ENCODE data around the gene LRRC53.

LRRC53 gene

GRCh38 chr1:74504125-74504932 is 8.1 kb downstream of the LRRC53 start:
- DNase-seq (ENCODE audit: low read depth in 1 of 2, low spot score in 1 of 2) = no peak

GRCh38 chr1:74502858-74503257 is 9.6 kb downstream of the LRRC53 start:
- DNase-seq (ENCODE audit: low read depth in 1 of 2, low spot score in 1 of 2) = no peak

GRCh38 chr1:74502432-74502831 is 10.0 kb downstream of the LRRC53 start:
- DNase-seq (ENCODE audit: low read depth in 1 of 2, low spot score in 1 of 2) = no peak

GRCh38 chr1:74498901-74499300 is 13.5 kb downstream of the LRRC53 start:
- no peak for DNase-seq (ENCODE audit: low read depth in 1 of 2, low spot score in 1 of 2)

- no peak for DNase-seq (ENCODE audit: low read depth in 1 of 2, low spot score in 1 of 2)
These were observed 15.7 kb downstream of the LRRC53 start for GRCh38 chr1:74496669-74497068.

GRCh38 chr1:74486036-74486435 is 26.4 kb downstream of the LRRC53 start:
- DNase-seq (ENCODE audit: low read depth in 1 of 2, low spot score in 1 of 2) = no peak

GRCh38 chr1:74485622-74486021 is 26.8 kb downstream of the LRRC53 start:
- DNase-seq (ENCODE audit: low read depth in 1 of 2, low spot score in 1 of 2) = no peak

- DNase-seq (ENCODE audit: low read depth in 1 of 2, low spot score in 1 of 2) = no peak
These were observed 30.8 kb downstream of the LRRC53 start for GRCh38 chr1:74481607-74482006.

GRCh38 chr1:74480068-74480467 is 32.3 kb downstream of the LRRC53 start:
- DNase-seq (ENCODE audit: low read depth in 1 of 2, low spot score in 1 of 2) = no peak

- no peak for DNase-seq (ENCODE audit: low read depth in 1 of 2, low spot score in 1 of 2)
These were observed 33.4 kb downstream of the LRRC53 start for GRCh38 chr1:74478979-74479378.

- DNase-seq (ENCODE audit: low read depth in 1 of 2, low spot score in 1 of 2) = no peak
These were observed 37.8 kb downstream of the LRRC53 start for GRCh38 chr1:74474585-74474984.

- DNase-seq (ENCODE audit: low read depth in 1 of 2, low spot score in 1 of 2) = no peak
These were observed 40.9 kb downstream of the LRRC53 start for GRCh38 chr1:74471470-74471869.

GRCh38 chr1:74470936-74471335 is 41.5 kb downstream of the LRRC53 start:
- DNase-seq (ENCODE audit: low read depth in 1 of 2, low spot score in 1 of 2) = no peak

- no peak for DNase-seq (ENCODE audit: low read depth in 1 of 2, low spot score in 1 of 2)
These were observed 42.2 kb downstream of the LRRC53 start for GRCh38 chr1:74470251-74470650.

GRCh38 chr1:74468982-74469603 is 43.3 kb downstream of the LRRC53 start:
- DNase-seq (ENCODE audit: low read depth in 1 of 2, low spot score in 1 of 2) = no peak

- DNase-seq (ENCODE audit: low read depth in 1 of 2, low spot score in 1 of 2) = no peak
These were observed 44.5 kb downstream of the LRRC53 start for GRCh38 chr1:74467786-74468377.

- DNase-seq (ENCODE audit: low read depth in 1 of 2, low spot score in 1 of 2) = no peak
These were observed 47.2 kb downstream of the LRRC53 start for GRCh38 chr1:74465193-74465681.

GRCh38 chr1:74464037-74464436 is 48.4 kb downstream of the LRRC53 start:
- no peak for DNase-seq (ENCODE audit: low read depth in 1 of 2, low spot score in 1 of 2)

- no peak for DNase-seq (ENCODE audit: low read depth in 1 of 2, low spot score in 1 of 2)
These were observed 49.0 kb downstream of the LRRC53 start for GRCh38 chr1:74463333-74463988.

GRCh38 chr1:74457253-74457652 is 55.2 kb downstream of the LRRC53 start:
- no peak for DNase-seq (ENCODE audit: low read depth in 1 of 2, low spot score in 1 of 2)

- no peak for DNase-seq (ENCODE audit: low read depth in 1 of 2, low spot score in 1 of 2)
These were observed 57.0 kb downstream of the LRRC53 start for GRCh38 chr1:74455390-74455789.

- no peak for DNase-seq (ENCODE audit: low read depth in 1 of 2, low spot score in 1 of 2)
These were observed 59.1 kb downstream of the LRRC53 start for GRCh38 chr1:74453277-74453676.
